Left renal cortex interstitium (tissue), 4 donors: ENCODE data around the gene HDC. TPM values are rescaled to one million over a fixed set of nuclear protein-coding genes. Genes with fewer than 3 reads are reported as not detected.

ENCODE experiments used
- DNase-seq, 4 donors: peaks; one replicate each; pipeline ENCODE4 v3.0.0-alpha.2; 2013; ENCODE audit warnings: low read depth in 4 of 4, low spot score in 2 of 4, missing footprints in 1 of 4
- polyA plus RNA-seq, 4 donors: library from polyadenylated mRNA; unstranded; fragments of 120-200 nt; gene quantifications; one replicate each; pipeline ENCODE4 v1.2.1, GENCODE V29; 2013; ENCODE audit not compliant: insufficient read length in 4 of 4

HDC gene
- polyA plus RNA-seq, 4 donors: 0.33 to 0.96 (median 0.37) TPM

DNA sequence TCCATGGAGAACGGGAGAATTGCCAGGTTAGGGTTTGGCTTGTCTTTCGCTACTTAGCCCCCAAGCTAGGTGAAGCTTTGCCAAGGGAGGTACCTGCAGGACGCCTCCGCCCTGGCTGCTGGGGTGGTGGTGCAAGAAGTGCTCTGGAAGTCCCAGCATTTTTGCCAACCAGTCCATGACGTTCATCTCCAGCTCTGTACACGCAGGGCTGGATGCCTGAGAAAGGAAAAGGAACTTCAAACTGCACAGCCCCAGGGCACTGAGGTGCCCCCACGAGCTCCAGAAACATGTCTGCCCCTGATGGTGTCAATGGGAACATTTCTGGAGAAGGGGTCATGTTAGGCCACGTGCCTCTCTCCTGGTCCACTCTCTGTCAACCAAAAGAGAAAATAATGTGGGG lies 8.2 kb downstream of the HDC start:
- no peak for DNase-seq

GRCh38 chr15:50256188-50257041 lies 9.1 kb downstream of the HDC start:
- DNase-seq: no peak

GRCh38 chr15:50252556-50252955 lies 13.0 kb downstream of the HDC start:
- DNase-seq: no peak

- no peak for DNase-seq
Measured at GRCh38 chr15:50251638-50252182, 13.8 kb downstream of the HDC start.

GRCh38 chr15:50250760-50251394 lies 14.6 kb downstream of the HDC start:
- no peak for DNase-seq

DNA sequence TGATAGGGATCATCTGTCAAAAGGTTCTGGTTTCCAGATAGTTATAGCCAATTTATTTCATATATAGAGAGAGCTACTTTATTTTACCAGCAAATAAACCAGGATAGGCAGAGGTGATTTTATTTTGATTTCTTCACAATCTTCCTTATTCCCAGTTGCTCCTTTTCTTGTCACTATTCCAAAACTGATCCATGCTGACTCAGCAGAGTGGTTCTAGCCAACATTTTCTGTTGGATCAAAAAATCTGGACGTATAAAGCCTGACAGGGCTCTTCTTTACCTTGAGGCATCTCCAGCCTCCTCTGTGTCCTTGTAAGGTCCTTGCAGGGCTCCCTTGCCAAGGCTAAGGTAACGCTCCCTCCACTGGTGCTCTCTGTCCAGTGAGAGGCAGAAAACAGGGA lies 15.8 kb downstream of the HDC start:
- no peak for DNase-seq

- DNase-seq: no peak
Measured at GRCh38 chr15:50248994-50249582, 16.4 kb downstream of the HDC start.

DNA sequence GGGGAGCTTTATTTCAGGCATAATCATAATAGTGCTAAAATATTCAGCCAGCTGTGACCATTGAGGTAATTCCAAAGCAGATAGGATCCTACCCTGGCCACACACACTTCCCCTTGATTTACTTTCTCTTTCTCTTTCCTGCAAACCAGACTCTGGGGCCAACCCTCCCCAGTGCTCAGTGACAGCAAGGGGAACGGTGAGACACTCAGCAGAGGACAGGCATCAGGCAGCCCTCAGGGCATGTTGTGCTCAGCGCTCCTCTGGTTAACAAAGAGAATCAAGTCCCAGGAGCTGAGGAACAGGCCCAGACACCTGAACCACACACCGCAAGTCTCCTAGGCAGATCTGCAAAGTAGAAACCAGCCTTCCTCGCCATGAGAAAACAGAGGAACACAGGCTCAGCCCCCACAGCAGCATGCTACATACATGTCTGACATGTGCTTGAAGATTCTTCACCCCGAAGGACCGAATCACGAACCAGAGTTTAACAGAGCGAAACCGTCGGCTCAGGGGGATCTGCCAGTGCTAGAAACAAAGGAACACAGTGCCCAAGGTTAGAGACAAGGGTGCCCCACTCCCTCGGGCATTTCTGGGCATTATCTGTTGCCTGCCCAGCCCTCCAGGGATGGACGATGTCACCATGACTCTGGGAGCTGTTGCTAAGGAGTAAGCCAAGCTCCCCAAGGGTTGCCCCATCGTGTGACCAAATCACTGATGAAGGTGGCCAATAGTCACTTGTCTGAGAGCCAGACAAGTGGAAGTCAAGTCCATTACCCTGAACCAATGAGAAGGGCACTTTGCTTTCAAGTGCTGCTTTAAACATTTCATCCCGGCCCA lies 17.5 kb downstream of the HDC start:
- DNase-seq: no peak

DNA sequence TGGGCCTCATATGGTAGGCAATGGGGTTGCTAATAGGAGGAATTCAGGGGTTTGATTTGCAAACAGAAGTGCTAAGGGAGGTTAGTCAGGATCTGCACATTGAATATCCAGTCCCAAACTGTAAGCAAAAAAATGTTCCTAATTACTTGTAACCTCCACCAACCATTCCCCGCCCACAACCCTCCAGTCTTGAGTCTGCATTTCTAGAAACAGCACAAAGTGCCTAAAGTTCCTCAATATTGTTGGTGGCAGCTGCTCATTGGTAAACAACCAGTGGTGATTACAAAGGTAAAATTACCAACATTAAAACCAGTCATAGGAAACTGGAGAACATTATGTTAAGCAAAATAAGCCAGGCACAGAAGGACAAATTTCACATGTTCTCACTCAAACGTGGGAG lies 18.9 kb downstream of the HDC start:
- no peak for DNase-seq

GRCh38 chr15:50244959-50245624 lies 20.4 kb downstream of the HDC start:
- no peak for DNase-seq

DNA sequence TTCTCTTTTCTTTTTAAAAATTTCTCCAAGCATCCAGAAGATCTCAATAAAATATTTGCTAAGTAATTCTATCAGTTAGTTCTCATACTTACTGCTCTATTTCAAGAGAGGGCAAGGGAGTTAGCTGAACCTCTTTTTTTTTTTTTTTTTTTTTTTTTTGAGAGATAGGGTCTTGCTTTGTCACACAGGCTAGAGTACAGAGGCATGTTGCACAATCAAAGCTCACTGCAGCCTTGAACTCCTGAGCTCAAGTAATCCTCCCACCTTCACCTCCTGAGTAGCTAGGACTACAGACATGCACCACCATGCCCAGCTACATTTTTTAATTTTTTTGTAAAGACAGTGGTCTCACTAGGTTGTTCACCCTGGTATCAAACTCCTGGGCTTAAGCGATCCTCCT lies 21.4 kb downstream of the HDC start:
- no peak for DNase-seq

DNA sequence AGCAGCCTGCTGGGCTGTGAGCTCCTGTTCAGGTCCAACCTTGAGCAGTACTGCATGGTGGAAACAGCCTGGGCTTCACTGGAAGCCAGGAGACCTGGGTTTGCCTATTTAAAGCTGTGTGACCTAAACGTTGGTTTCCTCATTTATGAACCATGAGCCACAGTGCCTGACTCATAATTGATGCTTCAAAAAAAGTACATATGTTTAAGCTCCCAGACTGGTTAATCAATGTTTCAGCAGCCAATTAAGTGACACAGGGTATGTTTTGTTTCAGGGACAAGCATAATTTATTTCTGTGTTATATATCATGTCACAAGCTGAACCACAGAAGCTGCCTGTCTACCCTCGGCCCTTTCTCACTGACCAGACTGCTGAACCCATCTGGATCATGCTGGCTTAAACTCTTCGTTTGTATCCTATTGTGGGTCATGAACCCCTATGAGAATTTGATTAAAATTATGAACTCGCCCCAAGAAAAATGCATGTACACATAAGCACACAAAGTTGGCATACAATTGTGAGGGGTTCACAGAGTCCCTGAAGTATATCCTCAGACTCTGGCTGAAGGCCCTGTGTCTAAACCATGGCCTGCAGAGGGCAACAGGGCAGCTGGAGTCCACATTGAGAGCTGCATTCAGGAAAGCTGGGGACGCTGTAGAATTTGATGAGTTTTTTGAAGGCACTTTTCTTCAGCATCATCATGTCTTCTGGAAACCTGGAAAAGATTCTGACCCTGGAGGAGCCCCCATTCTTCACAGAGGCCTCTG lies 23.7 kb downstream of the HDC start:
- no peak for DNase-seq

DNA sequence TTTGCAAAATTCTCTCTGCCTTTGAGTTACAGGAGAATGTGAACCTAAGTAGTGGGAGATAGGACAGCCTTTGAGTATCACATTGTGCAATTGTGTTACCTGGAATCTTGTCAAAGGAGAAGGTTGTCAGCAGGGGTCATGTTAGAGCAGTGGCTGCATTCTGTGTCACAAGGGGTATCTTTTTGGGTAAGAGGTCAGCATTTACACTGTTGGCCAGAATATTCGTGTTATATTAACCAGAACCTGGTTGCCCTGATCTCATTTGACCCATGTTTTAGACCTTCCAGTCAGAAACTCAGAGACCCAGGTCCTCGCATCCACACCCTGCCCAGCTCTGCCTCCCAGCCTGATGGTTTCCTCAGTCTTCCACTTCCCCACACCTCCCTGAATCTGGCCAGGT lies 27.3 kb downstream of the HDC start:
- no peak for DNase-seq

- no peak for DNase-seq
Measured at GRCh38 chr15:50236433-50236832, 29.1 kb downstream of the HDC start.

DNA sequence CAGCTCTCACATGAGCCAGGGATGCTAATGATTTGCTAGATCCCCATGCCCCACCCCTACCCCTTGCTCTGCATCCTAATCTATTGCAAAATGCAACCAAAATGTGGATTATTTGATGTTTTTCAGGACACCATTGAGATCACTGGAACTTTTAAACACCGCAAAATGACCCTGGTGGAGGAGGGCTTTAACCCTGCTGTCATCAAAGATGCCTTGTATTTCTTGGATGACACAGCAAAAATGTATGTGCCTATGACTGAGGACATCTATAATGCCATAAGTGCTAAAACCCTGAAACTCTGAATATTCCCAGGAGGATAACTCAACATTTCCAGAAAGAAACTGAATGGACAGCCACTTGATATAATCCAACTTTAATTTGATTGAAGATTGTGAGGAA lies 29.7 kb downstream of the HDC start:
- no peak for DNase-seq

DNA sequence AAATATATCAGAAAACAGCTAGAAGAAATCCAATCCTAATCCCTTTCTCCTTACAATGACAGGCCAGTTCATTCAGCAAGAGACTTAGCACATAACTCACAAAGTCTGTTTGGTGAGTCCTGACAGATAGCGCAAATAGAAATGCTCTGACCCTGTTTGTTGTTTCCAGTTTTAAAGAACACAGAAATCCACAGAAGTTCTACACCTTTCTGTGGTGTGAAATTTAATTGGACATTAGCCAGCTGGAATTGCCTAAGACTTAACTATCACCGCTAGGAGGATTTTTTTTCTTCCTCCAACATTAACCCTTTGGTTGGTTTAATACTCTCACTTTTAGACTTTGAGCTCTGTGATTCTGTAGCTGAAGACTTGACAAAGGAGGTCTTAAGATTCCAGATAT lies 30.8 kb downstream of the HDC start:
- no peak for DNase-seq

- no peak for DNase-seq
Measured at GRCh38 chr15:50233192-50233736, 32.3 kb downstream of the HDC start.

- DNase-seq: no peak
Measured at GRCh38 chr15:50232791-50233190, 32.7 kb downstream of the HDC start.

GRCh38 chr15:50231761-50232160 lies 33.8 kb downstream of the HDC start:
- no peak for DNase-seq
